Measurements from ENCODE around the gene TICRR. TPM values are rescaled to one million over a fixed set of nuclear protein-coding genes. Genes with fewer than 3 reads are reported as not detected.

TICRR gene
- polyA plus RNA-seq, 2 of the 4 experiments (the other 2 are of a cell fraction) = 7.8 to 11.6 TPM

DNA sequence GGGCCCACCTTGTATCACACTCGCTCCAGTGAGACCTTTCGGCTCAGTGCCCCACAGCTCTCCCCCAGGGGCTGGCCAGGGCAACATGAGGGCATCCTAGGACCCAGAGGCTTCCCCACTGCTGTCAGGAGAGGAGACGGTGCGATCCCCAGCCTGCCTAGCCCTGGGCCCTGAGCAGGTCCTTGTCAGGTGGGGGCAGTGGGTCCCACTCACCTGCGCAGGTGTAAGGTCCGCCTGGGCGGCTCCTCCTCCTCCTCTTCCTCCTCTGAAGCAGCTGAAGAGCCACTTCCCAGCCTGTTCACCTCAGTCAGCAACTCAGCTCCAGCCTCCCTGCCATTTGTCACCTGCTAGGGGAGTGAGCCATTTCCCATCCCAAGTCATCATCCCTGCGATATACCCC, 70.4 kb downstream of the TICRR start:
- TF ChIP-seq JUN (IDR thresholded peaks at IDR 0.05) (no peak), SREBF2 (IDR thresholded peaks at IDR 0.05) (no peak), CBX8 (IDR thresholded peaks at IDR 0.05) (no peak), BCL3 (IDR thresholded peaks at IDR 0.05) (no peak), ATOH8 (CRISPR knock-in tag; IDR thresholded peaks at IDR 0.05; ENCODE audit: low read depth) (no peak), HOXB13 (CRISPR knock-in tag; IDR thresholded peaks at IDR 0.05; ENCODE audit: low read depth) (no peak), PBX3 (IDR thresholded peaks at IDR 0.05) (no peak)
- Histone ChIP-seq H3K9me3 (peaks cover 6% of the 10 kb centered on the region; the same call in 1 of the 3 replicates), H3K27ac (no peak overlapping the region), H3K4me3 (no peak overlapping the region), H3K4me1 (no peaks in the 10 kb centered on the region), H3K4me2 (no peak overlapping the region)
- 90% methylated on average over 8 of the region's 8 CpGs for WGBS (ENCODE audit: missing lambda C conversion rate)
- ATAC-seq (no peak), FAIRE-seq (no peak), DNase-seq (ENCODE audit: low read depth in 1 of 2, low spot score in 1 of 2) (no peak)
- POLR2A ChIA-PET = no interaction called here
- CTCF ChIA-PET = interaction anchor here (1.0 to 7.2 kb wide), 18 partner anchors 8 to 287 kb away, joined by 3 to 126 read pairs (median 6); partner anchors contain the start of genes KIF7, MESP1, PLIN1 and RHCG

DNA sequence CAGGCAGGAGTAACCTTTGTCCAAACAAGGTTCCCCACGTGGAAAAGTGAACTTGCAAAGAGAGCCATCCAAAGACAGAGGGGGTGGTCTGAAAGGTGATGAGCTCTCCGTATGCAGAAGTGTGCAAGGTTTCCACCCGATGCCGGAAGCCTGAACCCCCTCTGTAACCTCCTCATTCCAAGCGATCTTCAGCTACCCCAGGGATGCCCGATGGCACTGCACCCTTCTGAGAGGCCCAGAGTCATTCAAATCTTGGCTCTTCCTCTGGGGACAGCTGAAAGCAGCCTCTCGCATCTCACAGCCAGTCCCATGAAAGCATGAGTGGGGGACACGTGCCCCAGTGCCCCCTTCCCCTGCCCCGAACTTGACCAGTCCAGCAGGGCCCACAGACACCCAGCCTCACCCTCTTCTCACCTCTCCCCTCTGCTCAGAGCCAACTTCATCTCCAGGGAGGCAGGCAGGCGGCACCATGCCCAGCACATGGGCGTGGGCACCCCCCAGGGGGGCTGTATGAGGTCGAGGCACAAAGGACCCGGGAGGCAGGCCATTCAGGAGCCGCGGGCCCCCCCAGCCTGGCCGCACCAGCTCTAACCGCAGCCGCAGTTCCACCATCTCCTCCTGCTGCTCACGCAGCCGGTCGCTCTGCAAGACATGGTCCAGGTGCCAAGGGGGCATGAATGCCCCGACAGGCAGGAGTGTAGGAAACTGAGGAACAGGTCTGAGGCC, 71.3 kb downstream of the TICRR start:
- no peaks in the 10 kb centered on the region for H3K9me3 ChIP-seq
- TF ChIP-seq RCOR1 (IDR thresholded peaks at IDR 0.05; ENCODE audit: low read depth, low read length) = no peak
- TF ChIP-seq EP300 (IDR thresholded peaks at IDR 0.05) = no peak
- no peak for TF ChIP-seq EHMT2 (IDR thresholded peaks at IDR 0.05; ENCODE audit: low read depth)
- TF ChIP-seq HOXB13 (CRISPR knock-in tag; IDR thresholded peaks at IDR 0.05; ENCODE audit: low read depth) = no peak
- no peak for TF ChIP-seq KDM5A (IDR thresholded peaks at IDR 0.05)
- TF ChIP-seq FOSL2 (IDR thresholded peaks at IDR 0.05) = no peak
- TF ChIP-seq FOSL2 (CRISPR knock-in tag; IDR thresholded peaks at IDR 0.05) = no peak
- no peak for TF ChIP-seq SMC3 (IDR thresholded peaks at IDR 0.05)
- TF ChIP-seq MAX (IDR thresholded peaks at IDR 0.05) = no peak
- no peak for TF ChIP-seq PBX3 (IDR thresholded peaks at IDR 0.05)
- TF ChIP-seq, protein P1, sequence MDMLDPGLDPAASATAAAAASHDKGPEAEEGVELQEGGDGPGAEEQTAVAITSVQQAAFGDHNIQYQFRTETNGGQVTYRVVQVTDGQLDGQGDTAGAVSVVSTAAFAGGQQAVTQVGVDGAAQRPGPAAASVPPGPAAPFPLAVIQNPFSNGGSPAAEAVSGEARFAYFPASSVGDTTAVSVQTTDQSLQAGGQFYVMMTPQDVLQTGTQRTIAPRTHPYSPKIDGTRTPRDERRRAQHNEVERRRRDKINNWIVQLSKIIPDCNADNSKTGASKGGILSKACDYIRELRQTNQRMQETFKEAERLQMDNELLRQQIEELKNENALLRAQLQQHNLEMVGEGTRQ (IDR thresholded peaks at IDR 0.05) = no peak
- TF ChIP-seq CBX8 (IDR thresholded peaks at IDR 0.05) = no peak
- no peak for TF ChIP-seq PHF8 (IDR thresholded peaks at IDR 0.05; ENCODE audit: borderline replicate concordance, low read depth)
- no peak for TF ChIP-seq HOXB5 (CRISPR knock-in tag; IDR thresholded peaks at IDR 0.05)
- no peaks in the 10 kb centered on the region for H3K4me1 ChIP-seq
- WGBS (ENCODE audit: missing lambda C conversion rate) = 71% methylated on average over 17 of the region's 22 CpGs
- H3K4me3 ChIP-seq = no peak overlapping the region
- peak; percentile 23 to 56; a peak in 5 of 6 replicates for ATAC-seq
- H3K27ac ChIP-seq = no peak overlapping the region
- no peak for DNase-seq (ENCODE audit: low read depth in 1 of 2, low spot score in 1 of 2)
- ChIA-PET POLR2A (no interaction called here), CTCF (interaction anchor here (0.5 to 7.2 kb wide), 34 partner anchors 8 to 288 kb away, joined by 3 to 126 read pairs (median 4); partner anchors contain the start of genes KIF7, MESP1, PEX11A and PLIN1)
- FAIRE-seq = no peak
- no peak overlapping the region for H3K4me2 ChIP-seq
